GM19468 (cell line): ENCODE measurements around the gene ORAI3.

ENCODE experiments used
- ATAC-seq: cut with Tn5 transposase; IDR thresholded peaks from one replicate; pipeline ENCODE4 v1.9.1; 2021; ENCODE audit warnings: mild to moderate bottlenecking, moderate library complexity, moderate number of reproducible peaks; ENCODE audit not compliant: unreplicated experiment; ENCODE audit errors: extremely low read depth

The ORAI3 gene

GRCh38 chr16:30986129-30986991, 37.5 kb downstream of the ORAI3 start:
- ATAC-seq, result no peak

GRCh38 chr16:30987581-30988190, 38.8 kb downstream of the ORAI3 start:
- no peak for ATAC-seq

- ATAC-seq, result no peak
Observed at GRCh38 chr16:30989469-30990047, 40.7 kb downstream of the ORAI3 start.

GRCh38 chr16:30990105-30990504, 41.2 kb downstream of the ORAI3 start:
- no peak for ATAC-seq

- no peak for ATAC-seq
Observed at GRCh38 chr16:30991052-30991451, 42.2 kb downstream of the ORAI3 start.

GRCh38 chr16:30992276-30992780, 43.5 kb downstream of the ORAI3 start:
- ATAC-seq, result no peak

- ATAC-seq, result no peak
Observed at GRCh38 chr16:30992931-30993816, 44.3 kb downstream of the ORAI3 start.

- no peak for ATAC-seq
Observed at GRCh38 chr16:30995927-30996323, 47.1 kb downstream of the ORAI3 start.

GRCh38 chr16:30996324-30996984, 47.6 kb downstream of the ORAI3 start:
- ATAC-seq, result no peak

- no peak for ATAC-seq
Observed at GRCh38 chr16:30996985-30997724, 48.3 kb downstream of the ORAI3 start.

- ATAC-seq, result no peak
Observed at GRCh38 chr16:30997725-30998711, 49.1 kb downstream of the ORAI3 start.

GRCh38 chr16:30998852-30999761, 50.2 kb downstream of the ORAI3 start:
- ATAC-seq, result no peak

GRCh38 chr16:31000671-31001382, 52.0 kb downstream of the ORAI3 start:
- no peak for ATAC-seq

GRCh38 chr16:31001507-31002249, 52.8 kb downstream of the ORAI3 start:
- no peak for ATAC-seq

- ATAC-seq, result no peak
Observed at GRCh38 chr16:31002250-31002700, 53.4 kb downstream of the ORAI3 start.
